GM18907 (cell line): Measurements from ENCODE around the gene LRCH4.

Experiments used
- ATAC-seq: cut with Tn5 transposase; IDR thresholded peaks from one replicate; pipeline ENCODE4 v1.9.1; 2021; ENCODE audit warnings: mild to moderate bottlenecking, moderate library complexity; ENCODE audit not compliant: unreplicated experiment

Gene LRCH4, protein sequence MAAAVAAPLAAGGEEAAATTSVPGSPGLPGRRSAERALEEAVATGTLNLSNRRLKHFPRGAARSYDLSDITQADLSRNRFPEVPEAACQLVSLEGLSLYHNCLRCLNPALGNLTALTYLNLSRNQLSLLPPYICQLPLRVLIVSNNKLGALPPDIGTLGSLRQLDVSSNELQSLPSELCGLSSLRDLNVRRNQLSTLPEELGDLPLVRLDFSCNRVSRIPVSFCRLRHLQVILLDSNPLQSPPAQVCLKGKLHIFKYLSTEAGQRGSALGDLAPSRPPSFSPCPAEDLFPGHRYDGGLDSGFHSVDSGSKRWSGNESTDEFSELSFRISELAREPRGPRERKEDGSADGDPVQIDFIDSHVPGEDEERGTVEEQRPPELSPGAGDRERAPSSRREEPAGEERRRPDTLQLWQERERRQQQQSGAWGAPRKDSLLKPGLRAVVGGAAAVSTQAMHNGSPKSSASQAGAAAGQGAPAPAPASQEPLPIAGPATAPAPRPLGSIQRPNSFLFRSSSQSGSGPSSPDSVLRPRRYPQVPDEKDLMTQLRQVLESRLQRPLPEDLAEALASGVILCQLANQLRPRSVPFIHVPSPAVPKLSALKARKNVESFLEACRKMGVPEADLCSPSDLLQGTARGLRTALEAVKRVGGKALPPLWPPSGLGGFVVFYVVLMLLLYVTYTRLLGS

DNA sequence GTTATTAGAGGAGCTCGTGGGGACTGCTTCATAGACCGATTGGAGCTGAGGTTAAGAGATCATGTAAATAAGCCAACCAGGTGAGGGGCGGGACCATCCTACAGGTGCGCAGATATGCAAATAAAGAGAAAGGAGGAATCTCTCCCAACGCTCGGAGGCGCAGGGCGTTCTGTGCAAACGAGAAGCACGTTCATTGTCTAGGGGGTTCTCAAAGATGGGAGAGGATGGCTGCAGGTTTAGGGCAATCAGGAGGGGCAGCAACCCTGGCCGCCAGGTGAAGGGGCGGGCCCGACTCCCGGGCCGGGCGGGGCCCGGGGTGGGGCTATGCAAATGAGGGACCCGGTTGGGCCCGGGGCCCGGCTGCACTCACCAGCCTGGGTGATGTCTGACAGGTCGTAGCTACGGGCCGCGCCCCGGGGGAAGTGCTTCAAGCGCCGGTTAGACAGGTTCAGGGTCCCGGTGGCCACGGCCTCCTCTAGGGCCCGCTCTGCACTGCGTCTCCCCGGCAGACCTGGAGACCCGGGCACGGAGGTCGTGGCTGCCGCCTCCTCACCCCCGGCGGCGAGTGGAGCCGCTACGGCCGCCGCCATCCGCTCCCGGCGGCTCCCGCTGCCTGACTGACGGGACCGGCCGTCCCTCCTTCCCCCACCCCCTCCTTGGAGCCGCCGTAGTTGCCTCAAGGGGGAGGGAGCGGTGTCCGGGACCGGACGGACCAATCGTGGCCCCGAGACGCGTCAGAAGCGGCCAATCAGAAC, at the start of gene LRCH4:
Gene LRCH4 (minus strand): TSS at position 619 of the 755 bp plus-strand sequence. CDS start 29 bp downstream, at position 590.
- ATAC-seq, result peak; percentile 29

DNA sequence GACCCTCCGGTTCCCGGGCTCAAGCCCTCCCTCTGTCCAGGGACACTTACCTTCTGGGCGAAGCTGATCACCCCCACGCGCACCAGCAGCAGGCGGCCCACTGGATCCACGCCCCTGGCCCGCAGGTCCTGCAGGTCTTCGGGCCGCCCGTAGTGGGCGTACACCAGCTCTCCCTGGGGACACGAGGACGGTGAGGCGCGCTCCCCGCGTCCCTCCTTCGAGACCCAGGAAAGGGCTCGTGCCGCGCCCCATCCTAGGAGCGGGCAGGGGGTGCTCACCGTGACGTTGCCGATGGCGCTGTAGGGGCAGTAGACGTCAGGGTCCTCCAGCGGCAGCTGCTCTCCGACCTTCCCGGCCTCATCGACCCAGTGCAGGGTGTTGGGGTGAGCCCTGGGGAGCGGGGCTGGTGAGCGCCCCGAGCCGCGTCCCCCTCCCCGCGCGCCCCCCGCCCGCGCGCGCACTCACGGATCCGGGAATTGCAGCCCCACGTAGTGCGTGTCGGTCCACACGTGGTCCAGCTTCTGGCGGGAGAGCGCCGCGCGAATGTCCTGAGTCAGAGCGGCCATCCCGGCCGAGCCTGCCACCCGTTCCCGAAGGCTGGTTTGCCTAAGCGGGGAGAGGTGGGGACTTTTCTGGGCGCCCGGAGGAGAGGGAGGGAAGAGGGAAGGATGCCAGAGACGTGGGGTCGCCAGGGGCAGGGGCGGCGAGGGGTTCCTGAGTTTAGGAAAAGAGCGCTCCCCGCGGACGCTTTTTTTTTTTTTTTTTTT, 47.2 kb upstream of the LRCH4 start:
- ATAC-seq, result no peak

DNA sequence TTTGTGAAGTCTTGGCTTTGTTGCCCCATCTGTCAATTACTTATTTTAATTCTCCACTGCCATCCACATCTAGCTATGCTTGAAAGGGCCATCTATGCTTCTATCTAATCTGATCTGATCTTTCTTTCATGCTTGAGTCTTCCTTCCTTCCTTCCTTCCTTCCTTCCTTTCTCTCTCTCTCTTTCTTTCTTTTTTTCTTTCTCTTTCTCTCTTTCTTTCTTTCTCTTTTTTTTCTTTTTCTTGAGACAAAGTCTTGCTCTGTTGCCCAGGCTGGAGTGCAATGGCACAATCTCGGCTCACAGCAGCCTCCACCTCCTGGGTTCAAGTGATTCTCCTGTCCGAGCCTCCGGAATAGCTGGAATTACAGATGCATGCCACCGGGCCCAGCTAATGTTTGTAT, 44.1 kb upstream of the LRCH4 start:
- ATAC-seq, result no peak

DNA sequence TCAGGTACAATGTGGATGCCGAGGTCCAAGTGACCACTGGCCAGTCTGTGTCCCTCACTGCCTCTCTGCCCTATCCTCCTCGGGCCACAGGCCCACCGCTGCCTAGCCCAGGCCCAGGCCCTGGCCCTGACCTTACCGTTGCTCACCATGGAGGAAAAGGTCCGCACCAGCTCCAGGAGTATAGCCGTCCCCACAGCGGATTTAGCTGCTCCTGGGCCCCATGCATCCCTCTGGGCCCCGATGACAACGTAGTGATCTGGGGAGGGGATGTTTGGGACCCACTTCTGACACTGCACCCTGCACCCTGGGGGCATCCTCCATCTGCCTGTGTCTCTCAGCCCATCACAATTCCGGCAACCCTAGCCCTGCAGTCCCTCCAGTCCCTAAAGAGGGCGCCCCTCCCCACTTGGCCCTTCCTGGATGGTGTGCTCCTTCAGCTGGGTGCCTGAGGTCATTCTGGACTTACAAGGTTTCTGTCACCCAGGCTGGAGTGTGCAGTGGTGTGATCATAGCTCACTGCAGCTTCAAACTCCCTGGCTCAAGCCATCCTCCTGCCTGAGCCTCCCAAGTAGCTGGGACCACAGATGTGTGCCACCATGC, 43.3 kb upstream of the LRCH4 start:
- no peak for ATAC-seq

DNA sequence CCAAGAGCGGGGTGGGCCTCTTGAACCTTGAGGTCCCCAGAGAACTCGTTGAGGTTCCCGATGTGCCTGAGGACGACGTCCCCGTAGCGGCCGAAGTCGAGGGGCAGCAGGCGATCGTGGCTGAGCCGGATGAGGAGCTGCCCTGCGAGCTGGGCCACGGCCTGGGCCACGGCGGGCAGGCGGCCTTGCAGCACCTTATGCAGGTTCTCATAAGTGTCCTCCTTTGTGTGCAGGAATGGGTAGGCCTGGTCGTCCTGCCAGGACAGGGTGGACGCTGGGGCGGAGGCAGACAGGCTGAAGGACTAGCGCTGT, 41.3 kb upstream of the LRCH4 start:
- ATAC-seq, result no peak

DNA sequence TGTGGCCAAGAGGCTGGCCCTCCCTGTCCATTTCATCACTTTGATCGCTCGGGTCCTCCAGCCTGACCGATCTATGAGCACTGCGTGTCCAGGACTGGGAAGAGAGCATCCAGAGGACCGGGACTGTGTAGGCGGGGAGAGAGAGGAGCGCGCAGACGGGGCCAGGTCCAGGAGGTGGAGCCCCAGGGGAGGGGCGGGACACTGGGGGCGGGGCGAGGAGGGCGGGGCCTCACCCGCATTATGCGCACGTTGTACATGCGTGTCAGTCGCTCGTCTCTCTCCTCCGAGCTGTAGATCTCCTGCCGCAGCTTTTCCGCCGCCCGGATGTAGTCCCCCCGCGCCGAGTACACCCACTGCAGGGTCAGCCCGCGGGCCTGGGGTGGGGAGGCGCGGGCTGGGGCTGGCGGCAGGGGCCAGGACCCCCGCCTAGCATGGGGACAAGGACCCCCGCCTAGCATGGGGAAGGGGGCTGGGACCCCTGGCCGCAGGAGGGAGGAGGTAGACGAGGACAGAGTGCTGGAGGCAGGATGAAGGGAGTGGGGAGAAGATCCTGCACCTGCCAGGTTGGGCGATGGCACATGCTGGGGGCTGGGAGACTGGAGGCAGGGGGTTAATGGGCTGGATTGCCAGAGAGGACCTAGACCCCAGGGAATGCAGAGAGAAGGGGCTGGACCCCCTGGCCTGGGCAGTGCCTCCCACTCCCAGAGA, 40.8 kb upstream of the LRCH4 start:
- ATAC-seq, result peak; percentile 87

DNA sequence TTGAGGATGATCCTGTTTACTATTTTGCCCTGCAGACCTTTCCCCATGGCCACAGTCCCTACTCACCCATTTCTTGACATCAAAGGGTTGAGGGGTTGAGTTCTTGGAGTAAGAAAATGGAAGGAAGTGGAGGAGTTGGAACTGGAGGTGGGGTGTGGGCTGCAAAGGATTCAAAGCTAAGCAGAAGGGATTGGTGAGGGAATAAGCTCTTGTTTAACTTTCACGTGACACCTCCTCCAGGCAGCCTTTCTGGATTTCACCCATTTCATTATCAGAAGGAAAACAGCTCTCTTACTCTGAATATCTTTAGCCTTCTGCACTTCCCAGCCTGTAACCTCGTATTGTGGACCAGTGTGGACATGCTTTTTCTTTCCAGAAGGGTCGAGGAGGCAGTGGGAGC, 40.1 kb upstream of the LRCH4 start:
- no peak for ATAC-seq

DNA sequence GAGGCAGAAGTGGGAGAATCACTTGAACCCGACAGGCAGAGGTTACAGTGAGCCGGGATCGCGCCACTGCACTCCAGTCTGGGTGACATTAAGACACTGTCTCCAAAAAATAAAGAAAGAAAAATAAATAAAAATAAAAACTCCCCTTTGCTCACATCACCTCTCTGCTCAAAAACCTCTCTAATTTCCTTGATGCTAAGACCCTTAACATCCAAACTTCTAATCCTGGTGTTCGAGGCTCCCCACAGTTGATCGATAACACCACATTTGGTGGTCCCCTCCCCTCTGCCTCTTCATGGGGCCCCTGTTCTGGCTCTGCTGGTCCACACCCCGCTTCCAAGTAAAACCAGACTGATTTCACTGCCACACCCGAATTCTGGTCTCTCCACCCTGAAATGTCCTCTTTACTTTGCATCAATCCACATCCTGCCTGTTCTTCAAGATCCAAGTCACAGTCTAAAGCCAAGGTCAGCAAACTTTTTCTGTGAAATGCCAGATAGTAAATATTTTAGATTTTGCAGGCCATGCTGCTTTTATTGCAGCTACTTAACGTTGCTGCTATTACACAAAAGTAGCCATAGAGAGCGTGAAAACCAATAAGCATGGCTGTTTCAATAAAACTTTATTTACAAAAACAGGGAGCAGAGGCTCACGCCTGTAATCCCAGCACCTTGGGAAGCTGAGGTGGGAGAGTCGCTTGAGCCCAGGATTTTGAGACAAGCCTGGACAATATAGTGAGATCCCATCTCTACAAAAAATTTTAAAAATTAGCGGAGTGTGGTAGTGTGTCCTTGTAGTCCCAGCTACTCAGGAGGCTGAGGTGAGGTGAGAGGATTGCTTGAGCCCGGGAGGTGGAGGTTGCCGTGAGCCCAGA, 38.3 kb upstream of the LRCH4 start:
- no peak for ATAC-seq

DNA sequence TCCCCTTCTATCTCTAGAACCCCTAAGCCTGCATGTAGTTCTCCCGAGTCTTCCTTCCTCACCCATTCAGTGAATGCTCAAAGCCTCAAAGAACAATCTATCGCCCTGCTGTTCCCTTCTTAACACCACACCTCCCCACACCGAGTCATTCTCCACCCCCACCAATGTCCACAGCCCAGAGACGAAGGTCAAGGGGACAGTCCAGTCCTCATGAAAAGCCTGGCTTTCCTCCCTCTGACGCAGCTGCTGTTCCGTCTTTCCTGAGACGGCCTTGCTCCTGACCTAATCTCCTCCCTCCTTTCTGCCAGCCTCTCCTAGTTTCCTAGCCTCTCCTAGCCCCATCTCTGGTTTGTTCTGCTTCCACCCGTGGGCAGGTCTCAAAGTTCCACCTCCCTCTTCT, 35.6 kb upstream of the LRCH4 start:
- ATAC-seq, result no peak

DNA sequence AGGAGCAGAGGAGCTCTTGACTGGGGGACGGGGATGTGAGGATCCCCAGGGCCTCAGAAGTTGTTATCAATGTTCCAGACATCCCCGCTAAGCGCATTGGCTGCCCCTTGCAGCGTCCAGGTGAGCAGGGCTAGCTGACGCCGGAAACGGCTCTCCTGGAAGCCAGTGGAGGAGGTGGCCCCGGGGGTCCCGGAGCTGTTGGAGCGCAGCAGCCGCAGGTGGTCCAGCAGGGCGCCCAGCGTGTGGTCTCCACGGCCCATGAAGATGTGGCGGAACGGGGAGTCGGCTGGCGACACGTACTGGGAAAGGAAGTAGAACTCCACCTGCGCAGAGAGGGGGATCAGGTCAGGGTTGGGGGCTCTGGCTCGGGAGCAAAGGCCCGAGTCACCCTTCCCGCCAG, 34.9 kb upstream of the LRCH4 start:
- ATAC-seq, result no peak

DNA sequence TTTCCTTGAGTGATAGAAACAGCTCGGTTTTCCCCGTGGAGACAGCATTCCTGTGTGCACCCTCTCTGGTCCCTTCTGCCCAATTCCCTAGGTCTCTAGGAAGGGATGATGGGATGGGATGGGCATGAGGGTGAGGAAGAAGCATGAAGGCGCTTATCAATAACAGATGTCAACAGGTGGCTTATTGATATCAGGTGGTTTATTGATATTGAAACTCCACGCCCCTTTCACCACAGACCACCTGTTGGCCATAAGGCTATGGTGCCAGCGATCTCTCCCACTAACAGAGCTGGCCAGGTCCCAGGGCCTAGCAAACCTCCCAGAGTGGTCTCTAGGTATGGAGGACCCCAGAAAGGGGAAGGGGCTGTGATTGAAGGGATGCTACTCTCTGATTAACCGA, 34.3 kb upstream of the LRCH4 start:
- no peak for ATAC-seq

DNA sequence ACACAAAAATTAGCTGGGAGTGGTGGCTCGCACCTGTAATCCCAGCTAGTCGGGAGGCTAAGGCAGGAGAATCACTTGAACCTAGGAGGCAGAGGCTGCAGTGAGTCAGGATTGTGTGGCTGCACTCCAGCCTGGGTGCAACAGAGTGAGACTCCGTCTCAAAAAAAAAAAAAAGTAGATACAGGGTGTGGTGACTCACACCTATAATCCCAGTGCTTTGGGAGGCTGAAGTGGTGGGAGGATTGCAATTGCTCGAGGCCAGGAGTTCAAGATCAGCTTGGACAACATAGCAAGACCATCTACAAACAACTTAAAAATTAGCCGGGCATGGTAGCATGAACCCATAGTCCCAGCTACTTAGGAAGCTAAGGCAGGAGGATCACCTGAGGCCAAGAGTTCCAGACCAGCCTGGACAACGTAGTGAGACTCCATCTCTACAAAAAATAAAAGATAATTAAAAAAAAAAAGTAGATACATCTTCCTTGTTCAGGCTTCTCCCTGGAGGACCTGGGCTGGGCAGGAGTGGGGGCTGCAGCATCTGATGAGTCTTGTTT, 28.5 kb upstream of the LRCH4 start:
- ATAC-seq, result no peak

DNA sequence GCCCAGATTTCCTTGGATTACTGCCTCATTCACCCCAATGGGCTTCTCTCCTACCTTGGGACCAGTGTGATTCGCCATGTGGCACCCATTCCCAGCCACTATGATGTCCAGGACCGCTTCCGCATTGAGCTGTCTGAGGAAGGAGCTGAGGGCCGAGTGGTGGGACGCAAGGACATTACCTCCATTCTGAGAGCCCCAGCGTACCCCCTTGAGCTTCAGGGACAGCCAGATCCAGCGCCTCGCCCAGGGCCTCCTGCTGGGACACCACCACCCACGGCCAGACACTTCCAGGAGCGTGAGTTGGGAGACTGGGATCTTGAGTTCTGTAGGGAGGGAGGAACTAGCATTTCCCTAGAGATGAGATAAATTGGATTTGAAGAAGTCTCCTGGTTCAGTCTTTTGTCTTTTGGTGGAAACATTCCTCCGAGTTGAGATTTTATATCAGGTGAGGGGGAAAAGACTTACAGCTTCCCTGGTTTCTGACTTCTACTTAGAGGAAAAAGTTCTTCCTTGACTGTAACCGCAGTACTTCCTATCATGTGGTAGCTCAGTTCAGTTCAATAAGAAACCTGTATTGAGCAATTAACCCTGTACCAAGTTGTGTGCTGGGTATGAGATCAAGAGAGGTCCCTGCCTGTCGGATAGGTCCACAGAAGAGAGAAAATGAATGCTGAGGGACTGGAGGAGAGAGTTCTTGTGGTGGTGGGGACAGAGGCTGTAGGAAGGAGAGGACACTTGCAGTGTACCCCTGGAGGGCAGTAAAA, 27.7 kb upstream of the LRCH4 start:
- ATAC-seq, result no peak

DNA sequence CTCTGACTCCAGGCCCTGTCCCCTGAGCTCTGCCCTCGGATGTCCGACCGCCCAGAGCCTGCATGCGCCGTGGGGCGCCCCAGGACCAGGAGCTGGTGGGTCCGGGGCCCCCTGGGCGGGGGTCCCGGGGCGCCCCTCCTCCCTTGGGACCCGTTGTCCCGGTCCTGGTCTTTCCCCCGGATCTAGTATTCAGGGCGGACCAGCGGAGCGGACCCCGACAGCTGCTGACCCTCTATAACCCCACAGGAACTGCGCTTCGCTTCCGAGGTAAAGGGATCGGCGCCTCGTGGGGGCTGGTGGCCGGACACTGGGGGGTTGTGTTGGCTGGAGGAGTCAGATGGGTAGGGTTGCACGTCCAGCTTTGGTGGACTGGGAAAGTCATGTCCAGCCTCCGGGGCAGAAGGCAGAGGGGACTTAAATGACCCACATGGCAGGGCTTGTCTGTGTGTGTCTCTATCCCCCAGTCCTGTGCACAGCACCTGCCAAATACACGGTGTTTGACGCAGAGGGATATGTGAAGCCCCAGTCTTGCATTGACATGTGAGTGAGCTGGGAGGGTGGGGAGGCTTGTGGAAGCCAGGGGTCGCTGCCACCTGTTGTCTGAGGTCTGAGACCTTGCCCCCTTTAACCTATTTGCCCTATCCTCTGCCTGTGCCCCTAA, 26.9 kb upstream of the LRCH4 start:
- no peak for ATAC-seq

DNA sequence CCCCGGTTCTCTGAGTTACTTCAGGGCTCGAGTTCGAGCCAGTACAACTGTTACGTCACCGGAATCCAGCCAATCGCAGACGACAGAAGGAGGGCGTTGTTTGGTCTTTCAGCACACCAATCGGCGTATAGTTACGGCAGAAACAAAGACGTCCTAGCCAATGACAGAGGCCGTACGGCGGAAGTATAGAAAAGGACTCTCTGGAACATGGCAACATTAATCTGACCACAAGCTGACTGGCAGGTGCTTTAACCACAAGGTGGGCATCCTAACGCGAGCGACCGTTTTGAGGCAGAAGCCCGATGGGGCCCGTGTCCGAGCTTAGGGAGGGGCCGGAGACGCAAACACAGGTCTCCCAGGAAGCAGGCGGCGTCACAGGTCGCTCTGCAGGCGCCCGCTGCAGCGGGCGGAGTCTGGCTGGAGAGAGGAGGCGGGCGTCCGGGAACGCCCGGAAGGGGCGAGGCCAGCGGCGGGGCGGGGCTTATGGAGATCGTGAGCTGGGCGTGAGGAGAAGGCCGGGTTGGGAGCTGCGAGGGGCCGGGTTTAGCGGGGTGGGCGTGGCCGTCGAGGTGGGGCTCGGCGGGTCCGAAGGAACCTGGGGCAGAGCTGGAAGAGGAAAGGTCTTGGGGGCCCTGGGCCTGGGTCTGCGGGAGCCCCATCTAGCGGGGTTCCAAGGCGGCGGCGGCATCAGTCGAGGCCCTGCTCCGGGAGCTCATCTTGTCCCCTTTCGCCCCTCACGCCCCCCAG, 26.2 kb upstream of the LRCH4 start, which contains the start of gene MOSPD3:
Gene MOSPD3 (plus strand): TSS at position 558 of the 747 bp plus-strand sequence. CDS start 252 bp downstream, outside the sequence.
- ATAC-seq, result peak; percentile 89

DNA sequence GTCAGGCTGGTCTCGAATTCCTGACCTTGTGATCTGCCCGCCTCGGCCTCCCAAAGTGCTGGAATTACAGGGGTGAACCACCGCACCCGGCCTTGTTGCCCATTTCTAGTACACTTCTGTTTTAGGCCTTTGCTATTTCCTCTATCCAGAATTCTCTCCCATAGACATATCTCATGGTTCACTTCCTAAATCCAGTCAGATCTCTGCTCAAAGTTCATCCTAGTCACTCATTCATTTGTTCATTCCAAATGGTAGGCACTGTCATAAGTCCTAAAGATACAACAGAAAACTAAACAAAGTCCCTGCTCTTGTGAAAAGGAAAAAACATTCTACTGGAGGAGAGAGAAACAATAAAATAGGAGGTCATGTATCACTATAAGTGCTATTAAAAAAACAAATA, 24.0 kb upstream of the LRCH4 start:
- no peak for ATAC-seq

DNA sequence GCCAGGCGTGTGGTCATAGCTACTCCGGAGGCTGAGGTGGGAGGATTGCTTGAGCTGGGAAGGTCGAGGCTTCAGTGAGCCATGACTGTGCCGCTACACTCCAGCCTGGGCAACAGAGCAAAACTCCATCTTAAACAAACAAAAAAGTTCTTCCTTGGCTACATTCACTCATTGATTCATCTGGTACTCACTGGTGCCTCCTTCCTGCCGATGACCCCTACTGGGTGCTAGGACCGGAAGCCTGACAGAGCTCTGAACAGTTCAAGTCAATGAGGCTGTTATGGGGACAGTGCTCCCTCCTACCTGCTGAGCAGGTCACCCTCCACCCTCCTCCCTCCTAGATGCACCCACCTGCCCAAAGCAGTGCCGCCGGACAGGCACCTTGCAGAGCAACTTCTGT, 21.2 kb upstream of the LRCH4 start:
- ATAC-seq, result no peak
